Measurements from ENCODE around the gene P4HA3. TPM values are rescaled to one million over a fixed set of nuclear protein-coding genes. Genes with fewer than 3 reads are reported as not detected.
A peak's percentile ranks its signal among the peaks of the same experiment; 100 is the strongest.

P4HA3 gene
- total RNA-seq, 1 experiment from 2014 or later: 0.91 TPM

- TF ChIP-seq ZBTB33 (IDR thresholded peaks at IDR 0.05; ENCODE audit: extremely low read depth, insufficient replicate concordance, low read length) (no peak), POLR2AphosphoS5 (IDR thresholded peaks at IDR 0.05; ENCODE audit: low read depth, low read length) (no peak), POLR2A (IDR thresholded peaks at IDR 0.05; ENCODE audit: borderline replicate concordance, extremely low read depth, insufficient read depth, insufficient read length) (no peak), ATF3 (IDR thresholded peaks at IDR 0.05) (no peak), MAX (IDR thresholded peaks at IDR 0.05) (no peak), ELF1 (IDR thresholded peaks at IDR 0.05; ENCODE audit: borderline replicate concordance, low read depth) (no peak)
Observed at GRCh38 chr11:74322667-74323066, 11.2 kb upstream of the P4HA3 start (continued).

- no TSS peak for BruUV-seq (replicated peaks)
- H2AFZ ChIP-seq (ENCODE audit: low read depth, low read length, poor library complexity, severe bottlenecking): no peak overlapping the region
- H3K4me2 ChIP-seq (ENCODE audit: low read length): no peak overlapping the region
- no peak overlapping the region for H3K27ac ChIP-seq (ENCODE audit: low read depth, low read length)
- no peak overlapping the region for H3K4me3 ChIP-seq (replicated peaks in 1 of 2; ENCODE audit: low read depth in 1 of 2, low read length in 2 of 2)
- DNase-seq (ENCODE audit: low read depth, low spot score) (no peak), ATAC-seq (peak; percentile 47; the same call in 1 of the 2 replicates)
- no peaks in the 10 kb centered on the region for H3K79me2 ChIP-seq (ENCODE audit: insufficient read depth, low read length)
- ChIA-PET CTCF (interaction anchor here (0.7 to 1.4 kb wide), 5 partner anchors 11 to 358 kb away, joined by 4 to 7 read pairs (median 6); no protein-coding TSS in a partner anchor), POLR2A (no interaction called here), RAD21 (ENCODE audit: low non-redundant PET in 1 of 2, low total read pairs in 2 of 2, uncharacterized antibody in 2 of 2, unreplicated experiment in 2 of 2) (no interaction called here)
- intact Hi-C loops (cut with micrococcal nuclease): no loop called here
- H3K9me3 ChIP-seq (ENCODE audit: control insufficient read depth in 1 of 2, insufficient read depth in 1 of 2, low read depth in 1 of 2, low read length in 2 of 2): no peaks in the 10 kb centered on the region
- H3K27me3 ChIP-seq (ENCODE audit: insufficient read depth, low read length): no peaks in the 10 kb centered on the region
- no peaks in the 10 kb centered on the region for H4K20me1 ChIP-seq (ENCODE audit: insufficient read depth)
- H3K9me2 ChIP-seq (ENCODE audit: insufficient read depth): no peaks in the 10 kb centered on the region; the same call in 1 of the 2 replicates
- H3K4me1 ChIP-seq (ENCODE audit: control insufficient read depth in 1 of 2, insufficient read depth in 2 of 2, low read length in 2 of 2): no peaks in the 10 kb centered on the region
- no peak overlapping the region for H3K9ac ChIP-seq (ENCODE audit: low read length)
- H3K36me3 ChIP-seq (ENCODE audit: control insufficient read depth in 1 of 2, insufficient read depth in 2 of 2, low read length in 2 of 2): no peaks in the 10 kb centered on the region
- no peak for TF ChIP-seq FOSL1 (IDR thresholded peaks at IDR 0.05; ENCODE audit: low read depth)
- TF ChIP-seq ATF3 (IDR thresholded peaks at IDR 0.05): no peak
- TF ChIP-seq EGR1 (IDR thresholded peaks at IDR 0.05; ENCODE audit: low read depth): no peak
- TF ChIP-seq CBX3 (IDR thresholded peaks at IDR 0.05; ENCODE audit: low read depth): no peak
- TF ChIP-seq ZBTB33 (IDR thresholded peaks at IDR 0.05; ENCODE audit: extremely low read depth, insufficient replicate concordance, low read length): no peak
- TF ChIP-seq POLR2A (IDR thresholded peaks at IDR 0.05; ENCODE audit: borderline replicate concordance, extremely low read depth, insufficient read depth, insufficient read length): no peak
- TF ChIP-seq SP1 (IDR thresholded peaks at IDR 0.05; ENCODE audit: low read depth): no peak
- TF ChIP-seq RAD21 (IDR thresholded peaks at IDR 0.05; ENCODE audit: low read depth): peak; percentile 52
- no peak for TF ChIP-seq YY1 (IDR thresholded peaks at IDR 0.05; ENCODE audit: extremely low read depth, insufficient replicate concordance, low read depth, low read length)
- TF ChIP-seq CTCF (IDR thresholded peaks at IDR 0.05 in 2 of 3, conservative IDR thresholded peaks at IDR 0.05 in 1 of 3; ENCODE audit: borderline replicate concordance in 1 of 3, insufficient read depth in 1 of 3, low read depth in 2 of 3, low read length in 2 of 3): peak; percentile 13 to 77 (median 66); a peak in 5 of 6 replicates
- TF ChIP-seq EZH2phosphoT487 (IDR thresholded peaks at IDR 0.05; ENCODE audit: borderline replicate concordance): no peak
Observed at GRCh38 chr11:74321487-74322188, 10.2 kb upstream of the P4HA3 start.
